Duodenal mucosa (tissue), 2 donors: ENCODE data around the gene SGCE.

Experiments used
- H3K27ac ChIP-seq: one replicate; pipeline ENCODE4 v1.7.0; 2013; ENCODE audit warnings: low read depth, low read length
- H3K27me3 ChIP-seq, 2 donors: one replicate each; pipeline ENCODE4 v1.7.0; 2013; ENCODE audit warnings: low read length in 2 of 2, control low read depth in 1 of 2; ENCODE audit not compliant: insufficient read depth in 2 of 2, control insufficient read depth in 1 of 2
- H3K36me3 ChIP-seq, 2 donors: one replicate each; pipeline ENCODE4 v1.7.0; 2013; ENCODE audit warnings: low read length in 2 of 2, control low read depth in 1 of 2; ENCODE audit not compliant: insufficient read depth in 2 of 2, control insufficient read depth in 1 of 2
- H3K4me1 ChIP-seq, 2 donors: one replicate each; pipeline ENCODE4 v1.7.0; 2013; ENCODE audit warnings: low read length in 2 of 2, control low read depth in 1 of 2; ENCODE audit not compliant: insufficient read depth in 2 of 2, control insufficient read depth in 1 of 2
- H3K4me3 ChIP-seq, 2 donors: one replicate each; pipeline ENCODE4 v1.7.0; 2013; ENCODE audit warnings: low read length in 2 of 2, low read depth in 1 of 2
- H3K9ac ChIP-seq, 2 donors: one replicate each; pipeline ENCODE4 v1.7.0; 2013; ENCODE audit warnings: low read length in 2 of 2, low read depth in 1 of 2
- H3K9me3 ChIP-seq, 2 donors: one replicate each; pipeline ENCODE4 v1.7.0; 2013; ENCODE audit warnings: low read length in 2 of 2, control low read depth in 1 of 2; ENCODE audit not compliant: control insufficient read depth in 1 of 2

Gene SGCE

GRCh38 chr7:94658826-94659225 is 2.9 kb upstream of the SGCE start:
- Histone ChIP-seq H3K36me3 (no peaks in the 10 kb centered on the region), H3K4me3 (no peak overlapping the region), H3K4me1 (peaks cover 8 to 23% of the 10 kb centered on the region in 2 donors), H3K9me3 (no peaks in the 10 kb centered on the region), H3K27me3 (peaks cover 9 to 21% of the 10 kb centered on the region in 2 donors), H3K9ac (no peak overlapping the region), H3K27ac (no peak overlapping the region)

GRCh38 chr7:94657771-94658693 is 2.1 kb upstream of the SGCE start:
- Histone ChIP-seq H3K4me1 (peaks cover 8 to 23% of the 10 kb centered on the region in 2 donors), H3K27ac (no peak overlapping the region), H3K36me3 (no peaks in the 10 kb centered on the region), H3K4me3 (peak overlapping the region; percentile 67 to 68), H3K27me3 (peaks cover 9 to 23% of the 10 kb centered on the region in 2 donors), H3K9me3 (no peaks in the 10 kb centered on the region), H3K9ac (no peak overlapping the region)

- Histone ChIP-seq H3K36me3 (no peaks in the 10 kb centered on the region), H3K9ac (no peak overlapping the region), H3K4me1 (peaks cover 8 to 23% of the 10 kb centered on the region in 2 donors), H3K27me3 (peaks cover 9 to 32% of the 10 kb centered on the region in 2 donors), H3K27ac (no peak overlapping the region), H3K9me3 (no peaks in the 10 kb centered on the region), H3K4me3 (peak overlapping the region; percentile 67 to 68)
These were observed 1.2 kb upstream of the SGCE start for GRCh38 chr7:94656925-94657731.

GRCh38 chr7:94656658-94656924 is 658 bp upstream of the SGCE start:
- no peaks in the 10 kb centered on the region for H3K9me3 ChIP-seq
- H3K36me3 ChIP-seq: no peaks in the 10 kb centered on the region
- H3K4me3 ChIP-seq: peak overlapping the region; percentile 67 to 68
- H3K9ac ChIP-seq: no peak overlapping the region
- H3K27ac ChIP-seq: no peak overlapping the region
- H3K4me1 ChIP-seq: peaks cover 8 to 23% of the 10 kb centered on the region in 2 donors
- H3K27me3 ChIP-seq: peaks cover 9 to 36% of the 10 kb centered on the region in 2 donors

GRCh38 chr7:94655126-94655847 is 646 bp downstream of the SGCE start:
- Histone ChIP-seq H3K4me3 (peak overlapping the region; percentile 64 to 69), H3K27ac (peak overlapping the region; percentile 30), H3K4me1 (peaks cover 8 to 23% of the 10 kb centered on the region in 2 donors), H3K9ac (peak overlapping the region; percentile 0 to 37), H3K36me3 (no peaks in the 10 kb centered on the region), H3K9me3 (no peaks in the 10 kb centered on the region), H3K27me3 (peaks cover 9 to 38% of the 10 kb centered on the region in 2 donors)

GRCh38 chr7:94654783-94655125 is 1.2 kb downstream of the SGCE start:
- no peaks in the 10 kb centered on the region for H3K9me3 ChIP-seq
- H3K4me3 ChIP-seq: peak overlapping the region; percentile 64 to 69
- H3K27ac ChIP-seq: no peak overlapping the region
- H3K36me3 ChIP-seq: no peaks in the 10 kb centered on the region
- H3K4me1 ChIP-seq: peaks cover 8 to 23% of the 10 kb centered on the region in 2 donors
- peaks cover 9 to 43% of the 10 kb centered on the region in 2 donors for H3K27me3 ChIP-seq
- H3K9ac ChIP-seq: peak overlapping the region in 1 of 2 donors; percentile 37

GRCh38 chr7:94650147-94651051 is 5.5 kb downstream of the SGCE start:
- H3K9ac ChIP-seq: no peak overlapping the region
- no peaks in the 10 kb centered on the region for H3K36me3 ChIP-seq
- peaks cover 8 to 9% of the 10 kb centered on the region in 2 donors for H3K4me1 ChIP-seq
- H3K4me3 ChIP-seq: no peak overlapping the region
- no peaks in the 10 kb centered on the region for H3K9me3 ChIP-seq
- H3K27ac ChIP-seq: no peak overlapping the region
- peaks cover 9 to 35% of the 10 kb centered on the region in 2 donors for H3K27me3 ChIP-seq

GRCh38 chr7:94649450-94649849 is 6.5 kb downstream of the SGCE start:
- Histone ChIP-seq H3K4me3 (no peak overlapping the region), H3K4me1 (no peaks in the 10 kb centered on the region), H3K9ac (no peak overlapping the region), H3K27me3 (peaks cover under 1 to 25% of the 10 kb centered on the region in 2 donors), H3K36me3 (no peaks in the 10 kb centered on the region), H3K27ac (no peak overlapping the region), H3K9me3 (no peaks in the 10 kb centered on the region)

- Histone ChIP-seq H3K9ac (no peak overlapping the region), H3K9me3 (no peaks in the 10 kb centered on the region), H3K36me3 (no peaks in the 10 kb centered on the region), H3K4me3 (no peak overlapping the region), H3K27me3 (peaks cover 0 to 22% of the 10 kb centered on the region in 2 donors), H3K27ac (no peak overlapping the region), H3K4me1 (no peaks in the 10 kb centered on the region)
These were observed 7.2 kb downstream of the SGCE start for GRCh38 chr7:94648731-94649130.
